Chondrocyte (in vitro differentiated cells): ENCODE measurements around the gene SPINK5. TPM values are rescaled to one million over a fixed set of nuclear protein-coding genes. Genes with fewer than 3 reads are reported as not detected.

Source experiments
- DNase-seq: peaks from one replicate; pipeline ENCODE4 v3.0.0; 2021; ENCODE audit warnings: mixed read lengths, low spot score
- H3K27ac Mint-ChIP-seq: one replicate; pipeline ENCODE4 v1.8.0; 2021; ENCODE audit warnings: mild to moderate bottlenecking, moderate library complexity, mixed read lengths; ENCODE audit not compliant: unreplicated experiment
- H3K27me3 Mint-ChIP-seq: 2 replicates; pipeline ENCODE4 v1.8.0; 2021; ENCODE audit warnings: low read depth, mixed read lengths
- H3K36me3 Mint-ChIP-seq: 2 replicates; pipeline ENCODE4 v1.8.0; 2021; ENCODE audit warnings: low read depth, mixed read lengths
- H3K4me1 Mint-ChIP-seq: 2 replicates; pipeline ENCODE4 v1.8.0; 2021; ENCODE audit warnings: low read depth, mild to moderate bottlenecking, mixed read lengths
- H3K4me3 Mint-ChIP-seq: one replicate; pipeline ENCODE4 v1.8.0; 2021; ENCODE audit warnings: mild to moderate bottlenecking, moderate library complexity, mixed read lengths; ENCODE audit not compliant: unreplicated experiment
- H3K9me3 Mint-ChIP-seq: 2 replicates; pipeline ENCODE4 v1.8.0; 2021; ENCODE audit warnings: low read depth, mixed read lengths
- total RNA-seq: library from RNA; stranded (reverse); gene quantifications from 3 replicates; pipeline ENCODE4 v1.2.1, GENCODE V29; 2021
- TF ChIP-seq, protein P1 (sequence below): fragments of 200-600 bp; sonication (generic); IDR thresholded peaks from 2 replicates; pipeline ENCODE4 v1.5.0; 2021; ENCODE audit warnings: antibody characterized with exemption, mild to moderate bottlenecking, moderate library complexity

SPINK5 gene
- total RNA-seq, 1 donor from 2014 or later: 2.4 TPM

DNA sequence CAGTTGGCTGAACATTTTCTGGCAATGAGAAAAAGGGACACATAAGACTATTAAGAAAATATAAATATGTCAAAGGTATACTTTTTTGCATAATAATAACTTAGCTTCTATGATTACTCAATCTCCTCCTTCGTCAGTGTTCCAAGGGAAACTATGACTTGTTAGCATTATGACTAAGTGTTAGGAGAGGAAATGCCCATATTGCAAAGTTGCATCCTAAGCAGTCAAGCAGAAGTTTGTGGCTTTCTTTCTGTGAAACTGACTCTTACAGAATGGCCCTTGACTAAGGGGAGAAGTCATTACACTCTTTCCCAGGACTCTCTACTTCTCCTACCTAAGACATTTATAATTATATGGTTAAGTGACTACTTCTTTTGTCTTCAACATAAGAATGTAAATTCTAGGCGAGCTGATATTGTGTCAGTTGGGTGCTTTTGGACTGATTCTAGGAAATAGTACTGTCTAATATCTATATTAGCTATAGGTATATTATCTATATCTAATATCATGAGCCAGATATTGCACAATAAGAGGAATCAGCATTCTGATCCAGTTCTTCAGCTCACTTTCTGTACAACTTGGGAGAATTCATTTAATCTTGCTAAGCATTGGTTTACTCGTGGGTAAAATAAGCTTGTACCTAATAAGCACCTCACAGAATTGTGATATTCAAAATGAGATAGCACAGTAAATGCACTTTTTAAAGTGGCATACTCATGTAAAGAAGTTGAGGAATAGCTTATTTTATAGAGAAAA, 122.6 kb downstream of the SPINK5 start:
- no peaks in the 10 kb centered on the region for H3K36me3 Mint-ChIP-seq
- no peaks in the 10 kb centered on the region for H3K9me3 Mint-ChIP-seq
- peaks cover 45% of the 10 kb centered on the region for H3K27me3 Mint-ChIP-seq
- TF ChIP-seq, protein P1, sequence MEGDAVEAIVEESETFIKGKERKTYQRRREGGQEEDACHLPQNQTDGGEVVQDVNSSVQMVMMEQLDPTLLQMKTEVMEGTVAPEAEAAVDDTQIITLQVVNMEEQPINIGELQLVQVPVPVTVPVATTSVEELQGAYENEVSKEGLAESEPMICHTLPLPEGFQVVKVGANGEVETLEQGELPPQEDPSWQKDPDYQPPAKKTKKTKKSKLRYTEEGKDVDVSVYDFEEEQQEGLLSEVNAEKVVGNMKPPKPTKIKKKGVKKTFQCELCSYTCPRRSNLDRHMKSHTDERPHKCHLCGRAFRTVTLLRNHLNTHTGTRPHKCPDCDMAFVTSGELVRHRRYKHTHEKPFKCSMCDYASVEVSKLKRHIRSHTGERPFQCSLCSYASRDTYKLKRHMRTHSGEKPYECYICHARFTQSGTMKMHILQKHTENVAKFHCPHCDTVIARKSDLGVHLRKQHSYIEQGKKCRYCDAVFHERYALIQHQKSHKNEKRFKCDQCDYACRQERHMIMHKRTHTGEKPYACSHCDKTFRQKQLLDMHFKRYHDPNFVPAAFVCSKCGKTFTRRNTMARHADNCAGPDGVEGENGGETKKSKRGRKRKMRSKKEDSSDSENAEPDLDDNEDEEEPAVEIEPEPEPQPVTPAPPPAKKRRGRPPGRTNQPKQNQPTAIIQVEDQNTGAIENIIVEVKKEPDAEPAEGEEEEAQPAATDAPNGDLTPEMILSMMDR: no peak
- no peak for DNase-seq
- H3K4me3 Mint-ChIP-seq: no peak overlapping the region
- H3K27ac Mint-ChIP-seq: no peak overlapping the region
- no peaks in the 10 kb centered on the region for H3K4me1 Mint-ChIP-seq

Other genes with a start within 250 kb of the SPINK5 start
- not detected in 3 replicates for gene SPINK1, start 232.3 kb upstream of the SPINK5 start, total RNA-seq
- not detected in 3 replicates for gene SCGB3A2, start 185.3 kb upstream of the SPINK5 start, total RNA-seq
- gene C5orf46, start 157.4 kb upstream of the SPINK5 start, total RNA-seq: 7.8 to 9.8 TPM in 2 of 3 replicates, not detected in the other
- gene SPINK14, start 104.6 kb downstream of the SPINK5 start, total RNA-seq: not detected in 3 replicates
- not detected in 3 replicates for gene SPINK6, start 139.1 kb downstream of the SPINK5 start, total RNA-seq
- gene MARCOL, start 174.5 kb downstream of the SPINK5 start, total RNA-seq: not detected in 3 replicates
- gene SPINK13, start 204.8 kb downstream of the SPINK5 start, total RNA-seq: not detected in 3 replicates
- gene SPINK7, start 248.4 kb downstream of the SPINK5 start, total RNA-seq: not detected in 3 replicates